Measurements from ENCODE around the gene ORMDL1. TPM values are rescaled to one million over a fixed set of nuclear protein-coding genes. Genes with fewer than 3 reads are reported as not detected.

The ORMDL1 gene, protein sequence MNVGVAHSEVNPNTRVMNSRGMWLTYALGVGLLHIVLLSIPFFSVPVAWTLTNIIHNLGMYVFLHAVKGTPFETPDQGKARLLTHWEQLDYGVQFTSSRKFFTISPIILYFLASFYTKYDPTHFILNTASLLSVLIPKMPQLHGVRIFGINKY
- total RNA-seq, result 28.3 and 35.2 TPM in 2 replicates

GRCh38 chr2:189783927-189784867 lies at the start of gene ORMDL1, which contains the start of gene PMS1:
ORMDL1 (minus strand) TSS chr2:189784339; CDS start chr2:189782595, 1,744 bp downstream.
PMS1 (plus strand) TSS chr2:189784450; CDS start chr2:189791810, 7,360 bp downstream.

GRCh38 chr2:189762551-189763298 lies 21.4 kb downstream of the ORMDL1 start, which contains the start of gene OSGEPL1:
OSGEPL1 (minus strand) TSS chr2:189762792; CDS start chr2:189761640, 1,152 bp downstream.

Other genes with a start within 250 kb of the ORMDL1 start
- 6.3 and 11.5 TPM in 2 replicates for gene SLC40A1, start 203.6 kb downstream of the ORMDL1 start, total RNA-seq
- 59.4 and 59.7 TPM in 2 replicates for gene ASNSD1, start 122.9 kb downstream of the ORMDL1 start, total RNA-seq
- gene ANKAR, start 109.7 kb downstream of the ORMDL1 start, total RNA-seq, result 3.5 and 4.3 TPM in 2 replicates
- gene OSGEPL1, start 21.5 kb downstream of the ORMDL1 start, total RNA-seq, result 5.7 and 6.4 TPM in 2 replicates
- 19.4 and 26.4 TPM in 2 replicates for gene PMS1, start 111 bp upstream of the ORMDL1 start, total RNA-seq